ENCODE results near the gene UBE3A. TPM values are rescaled to one million over a fixed set of nuclear protein-coding genes. Genes with fewer than 3 reads are reported as not detected.

Gene UBE3A
- 16.8 to 31.0 TPM (median 20.6 TPM) in 5 replicates for total RNA-seq (2022; extraction: Qiagen RNA extraction)

GRCh38 chr15:25438601-25439368 is at the start of gene UBE3A:
Gene UBE3A (minus strand): TSS chr15:25439024. CDS start chr15:25409107, 29,917 bp downstream.

Measured in A549 treated with CORT108297 at 1 μM for 4 hours (cell line).